LNCaP clone FGC (cell line): ENCODE results near the gene DDX28.

Experiments
- DNase-seq: peaks from one replicate; pipeline ENCODE4 v3.0.0-alpha.2; 2011; ENCODE audit warnings: low read depth
- H3K4me3 ChIP-seq: 2 replicates; pipeline ENCODE4 v1.5.1; 2011; ENCODE audit warnings: mild to moderate bottlenecking, low read depth, low read length, control low read depth
- CTCF ChIP-seq: IDR thresholded peaks from 2 replicates; pipeline ENCODE4 v1.5.1; 2012; ENCODE audit warnings: mild to moderate bottlenecking; ENCODE audit not compliant: control insufficient read depth, insufficient read depth; ENCODE audit errors: extremely low read depth

DDX28 gene

GRCh38 chr16:68055395-68055794 is 32.4 kb upstream of the DDX28 start:
- no peak for DNase-seq
- no peak overlapping the region for H3K4me3 ChIP-seq
- TF ChIP-seq CTCF, result no peak

DNA sequence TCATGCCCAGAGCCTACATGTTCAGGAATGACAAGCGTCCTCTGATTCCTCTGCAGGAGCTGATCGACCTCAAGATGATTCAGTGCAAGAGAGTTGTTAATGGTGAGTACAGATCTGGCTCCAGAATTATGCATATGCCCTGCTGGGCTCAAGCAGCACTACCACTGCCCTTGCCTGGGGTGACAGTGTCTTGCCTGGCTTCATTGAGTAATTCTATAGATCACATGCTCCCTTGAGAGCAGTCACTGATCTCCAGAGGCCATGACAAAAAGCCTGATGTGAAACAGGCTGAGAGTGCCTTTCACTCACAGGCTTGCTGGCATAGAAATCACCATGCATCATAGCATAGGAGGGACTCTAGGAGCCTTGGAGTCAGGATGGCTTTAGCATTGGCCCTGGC is 26.4 kb upstream of the DDX28 start:
- DNase-seq, result no peak
- no peak overlapping the region for H3K4me3 ChIP-seq
- TF ChIP-seq CTCF, result no peak

- DNase-seq, result peak; percentile 37
- H3K4me3 ChIP-seq, result no peak overlapping the region
- TF ChIP-seq CTCF, result no peak
Measured at GRCh38 chr16:68047987-68048386, 25.0 kb upstream of the DDX28 start.

DNA sequence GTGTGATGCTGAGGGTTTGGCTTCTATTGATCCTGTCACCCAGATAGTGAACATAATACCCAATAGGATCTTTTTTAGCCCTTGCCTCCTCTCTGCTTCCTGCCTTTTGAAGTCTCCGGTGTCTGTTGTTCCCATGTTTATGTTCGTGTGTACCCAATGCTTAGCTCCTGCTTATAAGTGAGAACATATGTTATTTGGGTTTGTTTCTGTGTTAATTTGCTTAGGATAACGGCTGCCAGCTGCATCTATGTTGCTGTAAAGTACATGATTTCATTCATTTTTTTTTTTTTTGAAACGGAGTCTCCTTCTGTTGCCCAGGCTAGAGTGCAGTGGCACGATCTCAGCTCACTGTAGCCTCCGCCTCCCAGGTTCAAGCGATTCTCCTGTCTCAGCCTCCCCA is 23.1 kb upstream of the DDX28 start:
- no peak for TF ChIP-seq CTCF
- no peak overlapping the region for H3K4me3 ChIP-seq
- no peak for DNase-seq

GRCh38 chr16:68041783-68042182 is 18.8 kb upstream of the DDX28 start:
- DNase-seq, result no peak
- H3K4me3 ChIP-seq, result no peak overlapping the region
- TF ChIP-seq CTCF, result no peak

DNA sequence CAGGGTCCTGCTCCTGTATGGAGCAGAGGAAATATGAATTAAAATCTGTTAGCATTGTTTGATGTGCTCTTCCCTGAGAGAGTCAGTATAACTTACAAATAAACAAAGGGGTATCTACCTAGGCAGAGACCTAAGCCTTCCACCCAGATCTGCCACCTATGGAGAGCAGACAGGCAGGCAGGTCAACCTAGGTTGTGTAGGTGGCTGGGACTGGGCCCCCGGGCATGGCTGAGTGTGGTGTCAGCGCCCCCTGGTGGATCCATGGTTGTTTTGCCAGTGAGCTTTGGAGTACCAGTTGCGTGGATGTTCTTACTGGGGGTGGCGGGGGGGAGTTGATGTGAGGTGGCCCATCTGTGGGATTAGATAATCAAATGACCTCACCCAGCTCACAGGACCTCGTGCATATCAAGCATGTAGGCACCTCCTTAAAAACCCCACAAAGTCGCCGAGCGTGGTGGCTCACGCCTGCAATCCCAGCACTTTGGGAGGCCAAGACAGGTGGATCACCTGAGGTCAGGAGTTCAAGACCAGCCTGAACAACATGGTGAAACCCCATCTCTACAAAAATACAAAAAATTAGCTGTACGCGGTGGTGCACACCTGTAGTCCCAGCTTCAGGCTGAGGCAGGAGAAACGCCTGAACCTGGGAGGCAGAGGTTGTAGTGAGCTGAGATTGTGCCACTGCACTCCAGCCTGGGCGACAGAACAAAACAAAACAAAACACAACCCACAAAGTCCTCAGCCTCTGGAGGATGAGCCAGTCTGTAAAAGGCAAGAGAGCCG is 17.7 kb upstream of the DDX28 start:
- peak; percentile 85 for TF ChIP-seq CTCF
- DNase-seq, result peak; percentile 19
- H3K4me3 ChIP-seq, result no peak overlapping the region

DNA sequence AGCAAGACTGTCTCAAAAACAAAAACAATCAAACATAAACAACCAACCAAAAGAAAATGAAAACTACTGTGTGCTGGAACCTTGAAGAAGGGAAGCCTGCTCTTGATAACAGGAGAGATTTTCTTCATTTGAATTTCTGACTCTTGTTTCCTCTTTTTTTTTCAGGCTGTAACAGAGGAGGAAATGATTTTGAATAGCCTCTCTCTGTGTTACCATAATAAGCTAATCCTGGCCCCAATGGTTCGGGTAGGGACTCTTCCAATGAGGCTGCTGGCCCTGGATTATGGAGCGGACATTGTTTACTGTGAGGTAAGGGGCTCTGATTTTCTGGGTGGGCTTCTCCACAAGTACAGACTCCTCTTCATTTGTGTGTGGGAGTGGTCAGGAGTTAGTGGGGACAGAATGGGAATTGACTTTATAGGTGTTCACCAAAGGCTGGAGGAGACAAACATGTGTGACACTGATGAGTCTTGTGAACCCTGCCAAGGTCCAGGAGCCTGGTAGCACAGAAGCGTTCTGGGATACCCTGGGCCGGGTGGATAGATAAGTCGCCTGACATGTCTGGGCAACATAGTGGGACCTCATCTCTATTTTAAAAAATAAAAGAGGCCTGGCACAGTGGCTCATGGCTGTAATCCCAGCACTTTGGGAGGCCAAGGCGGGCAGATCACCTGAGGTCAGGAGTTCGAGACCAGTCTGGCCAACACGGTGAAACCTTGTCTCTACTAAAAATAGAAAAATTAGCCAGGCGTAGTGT is 15.0 kb upstream of the DDX28 start:
- no peak for TF ChIP-seq CTCF
- no peak for DNase-seq
- H3K4me3 ChIP-seq, result no peak overlapping the region
